ENCODE measurements around the gene ANKHD1. TPM values are rescaled to one million over a fixed set of nuclear protein-coding genes. Genes with fewer than 3 reads are reported as not detected.

ANKHD1 gene, protein sequence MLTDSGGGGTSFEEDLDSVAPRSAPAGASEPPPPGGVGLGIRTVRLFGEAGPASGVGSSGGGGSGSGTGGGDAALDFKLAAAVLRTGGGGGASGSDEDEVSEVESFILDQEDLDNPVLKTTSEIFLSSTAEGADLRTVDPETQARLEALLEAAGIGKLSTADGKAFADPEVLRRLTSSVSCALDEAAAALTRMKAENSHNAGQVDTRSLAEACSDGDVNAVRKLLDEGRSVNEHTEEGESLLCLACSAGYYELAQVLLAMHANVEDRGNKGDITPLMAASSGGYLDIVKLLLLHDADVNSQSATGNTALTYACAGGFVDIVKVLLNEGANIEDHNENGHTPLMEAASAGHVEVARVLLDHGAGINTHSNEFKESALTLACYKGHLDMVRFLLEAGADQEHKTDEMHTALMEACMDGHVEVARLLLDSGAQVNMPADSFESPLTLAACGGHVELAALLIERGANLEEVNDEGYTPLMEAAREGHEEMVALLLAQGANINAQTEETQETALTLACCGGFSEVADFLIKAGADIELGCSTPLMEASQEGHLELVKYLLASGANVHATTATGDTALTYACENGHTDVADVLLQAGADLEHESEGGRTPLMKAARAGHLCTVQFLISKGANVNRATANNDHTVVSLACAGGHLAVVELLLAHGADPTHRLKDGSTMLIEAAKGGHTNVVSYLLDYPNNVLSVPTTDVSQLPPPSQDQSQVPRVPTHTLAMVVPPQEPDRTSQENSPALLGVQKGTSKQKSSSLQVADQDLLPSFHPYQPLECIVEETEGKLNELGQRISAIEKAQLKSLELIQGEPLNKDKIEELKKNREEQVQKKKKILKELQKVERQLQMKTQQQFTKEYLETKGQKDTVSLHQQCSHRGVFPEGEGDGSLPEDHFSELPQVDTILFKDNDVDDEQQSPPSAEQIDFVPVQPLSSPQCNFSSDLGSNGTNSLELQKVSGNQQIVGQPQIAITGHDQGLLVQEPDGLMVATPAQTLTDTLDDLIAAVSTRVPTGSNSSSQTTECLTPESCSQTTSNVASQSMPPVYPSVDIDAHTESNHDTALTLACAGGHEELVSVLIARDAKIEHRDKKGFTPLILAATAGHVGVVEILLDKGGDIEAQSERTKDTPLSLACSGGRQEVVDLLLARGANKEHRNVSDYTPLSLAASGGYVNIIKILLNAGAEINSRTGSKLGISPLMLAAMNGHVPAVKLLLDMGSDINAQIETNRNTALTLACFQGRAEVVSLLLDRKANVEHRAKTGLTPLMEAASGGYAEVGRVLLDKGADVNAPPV (N-terminal part only)
- 104 TPM for total RNA-seq

DNA sequence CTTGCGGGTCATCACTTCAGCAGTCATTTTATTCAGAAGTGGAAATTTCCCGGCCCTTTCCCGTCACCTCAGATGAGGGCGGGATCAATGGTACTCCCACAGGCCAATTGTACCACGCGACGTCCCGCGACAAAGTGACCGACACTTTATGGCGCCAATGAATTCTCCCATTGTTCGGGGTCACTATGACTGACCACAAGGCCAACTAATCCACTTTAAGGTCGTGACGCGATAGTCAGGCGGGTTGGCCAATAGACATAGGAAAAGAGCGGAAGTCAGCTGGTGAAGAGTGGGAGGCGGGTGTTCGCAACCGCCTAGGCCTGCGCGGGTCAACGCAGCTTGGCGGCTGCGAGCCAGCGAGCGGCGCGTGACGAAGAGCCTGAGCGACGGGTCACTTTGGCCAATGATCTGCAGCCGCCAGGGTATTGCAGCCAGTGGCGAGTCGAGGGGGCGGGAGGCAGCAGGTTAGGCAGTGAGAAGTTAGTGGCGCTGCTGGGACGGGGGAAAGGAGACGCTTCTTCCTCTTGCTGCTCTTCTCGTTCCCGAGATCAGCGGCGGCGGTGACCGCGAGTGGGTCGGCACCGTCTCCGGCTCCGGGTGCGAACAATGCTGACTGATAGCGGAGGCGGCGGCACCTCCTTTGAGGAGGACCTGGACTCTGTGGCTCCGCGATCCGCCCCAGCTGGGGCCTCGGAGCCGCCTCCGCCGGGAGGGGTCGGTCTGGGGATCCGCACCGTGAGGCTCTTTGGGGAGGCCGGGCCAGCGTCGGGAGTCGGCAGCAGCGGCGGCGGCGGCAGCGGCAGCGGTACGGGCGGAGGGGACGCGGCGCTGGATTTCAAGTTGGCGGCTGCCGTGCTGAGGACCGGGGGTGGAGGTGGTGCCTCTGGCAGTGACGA is at the start of gene ANKHD1:
Gene ANKHD1 (plus strand): TSS at position 472 of the 896 bp plus-strand sequence. CDS start 135 bp downstream, at position 607.
- peak; percentile 99 for DNase-seq

DNA sequence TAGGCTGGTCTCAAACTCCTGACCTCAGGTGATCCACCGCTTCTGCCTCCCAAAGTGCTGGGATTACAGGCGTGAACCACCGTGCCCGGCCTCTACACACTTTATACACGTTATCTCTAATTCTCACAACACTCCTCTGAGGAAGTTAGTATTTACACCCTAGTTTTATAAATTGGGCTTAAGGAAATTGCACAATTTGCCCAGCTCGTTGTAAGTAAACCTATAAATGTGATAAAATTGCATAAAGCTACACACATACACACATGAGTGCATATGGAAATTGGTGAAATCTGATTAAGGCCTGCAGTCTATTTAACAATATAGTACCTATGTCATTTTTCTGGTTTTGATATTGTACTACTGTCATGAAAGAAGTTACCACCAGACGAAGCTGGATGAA is 46.1 kb upstream of the ANKHD1 start:
- DNase-seq: no peak

DNA sequence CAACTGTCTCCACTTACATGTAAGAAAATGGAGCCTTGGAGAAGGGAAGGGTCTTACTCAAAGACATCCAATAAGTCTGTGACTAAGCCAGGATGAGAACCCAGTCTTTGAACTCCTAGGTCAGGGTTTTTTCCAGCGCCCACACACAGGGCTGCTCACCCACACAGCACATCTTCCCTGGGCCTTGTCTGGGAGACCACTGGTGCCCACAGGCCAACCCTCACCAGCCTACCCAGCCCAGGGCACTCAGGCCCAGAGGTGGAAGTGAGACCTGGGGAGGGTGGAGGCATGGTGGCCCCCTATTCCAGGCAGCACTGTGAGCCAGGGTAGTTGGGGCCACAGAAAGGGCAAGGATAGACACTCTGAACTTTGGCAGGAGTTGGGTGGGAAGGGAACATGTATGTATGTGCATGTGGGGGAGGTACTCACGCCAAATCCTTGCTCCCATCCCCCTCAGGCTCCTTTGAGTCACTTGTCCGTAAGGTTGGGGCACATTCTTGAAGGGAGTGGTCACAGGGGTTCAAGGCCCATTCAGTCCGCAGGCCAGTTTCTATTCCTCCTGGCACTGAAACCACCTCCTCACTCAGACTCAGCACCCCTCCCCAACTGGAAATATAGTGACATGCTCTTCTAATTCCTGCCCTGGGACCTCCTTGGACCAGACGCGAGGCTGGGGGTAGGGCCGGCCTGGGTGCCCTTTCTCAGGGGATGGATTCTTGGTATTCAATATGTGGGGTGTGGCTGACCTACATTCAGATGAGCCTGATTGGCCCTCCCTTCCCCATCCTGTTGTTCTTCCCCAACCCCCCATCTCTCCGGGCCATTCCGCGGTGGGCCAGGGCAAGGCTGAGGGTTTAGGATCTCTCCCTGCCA is 44.5 kb upstream of the ANKHD1 start:
- DNase-seq: no peak

GRCh38 chr5:140357726-140358093 is 43.9 kb upstream of the ANKHD1 start:
- peak; percentile 76 for DNase-seq

DNA sequence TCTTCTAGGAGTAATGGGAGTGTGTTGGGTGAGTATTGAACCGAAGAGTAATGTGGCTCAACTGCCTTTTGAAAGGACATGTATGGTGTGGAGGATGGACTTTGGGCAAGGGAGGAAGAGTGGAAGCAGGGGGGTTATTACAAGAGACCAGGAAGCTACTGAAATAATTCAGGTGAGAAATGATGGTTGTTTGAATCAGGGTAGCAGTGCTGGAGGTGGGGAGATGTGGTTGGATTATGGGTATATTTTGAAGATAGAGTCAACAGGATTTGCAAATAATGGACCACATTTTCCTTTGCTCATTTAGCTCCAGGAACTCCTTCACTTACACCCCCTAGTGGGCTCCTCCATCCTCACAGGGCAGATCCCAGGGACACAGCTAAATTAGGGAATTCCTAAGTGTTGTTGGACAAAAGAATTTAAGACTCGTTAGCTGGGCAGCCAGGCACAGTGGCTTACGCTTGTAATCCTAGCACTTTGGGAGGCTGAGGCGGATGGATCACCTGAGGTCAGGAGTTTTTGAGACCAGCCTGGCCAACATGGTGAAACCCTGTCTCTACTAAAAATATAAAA is 42.8 kb upstream of the ANKHD1 start:
- DNase-seq: no peak

DNA sequence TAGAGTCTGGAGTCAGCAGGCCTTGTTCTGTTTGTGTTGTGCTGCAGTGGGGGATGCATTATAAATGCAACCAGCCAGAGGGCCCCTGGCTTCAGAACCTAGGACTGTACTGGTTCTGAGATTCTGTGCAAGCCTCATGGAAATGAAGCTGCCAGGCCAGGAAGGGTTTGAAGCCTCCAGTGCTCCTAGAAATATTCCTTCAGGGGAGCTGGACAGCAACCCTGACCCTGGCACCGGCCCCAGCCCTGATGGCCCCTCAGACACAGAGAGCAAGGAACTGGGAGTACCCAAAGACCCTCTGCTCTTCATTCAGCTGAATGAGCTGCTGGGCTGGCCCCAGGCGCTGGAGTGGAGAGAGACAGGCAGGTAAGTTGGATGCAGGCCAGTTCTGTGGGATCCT is 41.5 kb upstream of the ANKHD1 start, which contains the start of gene SLC4A9:
Gene SLC4A9 (plus strand): TSS at position 94 of the 400 bp plus-strand sequence. CDS start 43 bp downstream, at position 137.
- DNase-seq: no peak

- DNase-seq: no peak
Observed at GRCh38 chr5:140360681-140361479, 40.8 kb upstream of the ANKHD1 start.

GRCh38 chr5:140361901-140362300 is 39.7 kb upstream of the ANKHD1 start:
- DNase-seq: no peak

DNA sequence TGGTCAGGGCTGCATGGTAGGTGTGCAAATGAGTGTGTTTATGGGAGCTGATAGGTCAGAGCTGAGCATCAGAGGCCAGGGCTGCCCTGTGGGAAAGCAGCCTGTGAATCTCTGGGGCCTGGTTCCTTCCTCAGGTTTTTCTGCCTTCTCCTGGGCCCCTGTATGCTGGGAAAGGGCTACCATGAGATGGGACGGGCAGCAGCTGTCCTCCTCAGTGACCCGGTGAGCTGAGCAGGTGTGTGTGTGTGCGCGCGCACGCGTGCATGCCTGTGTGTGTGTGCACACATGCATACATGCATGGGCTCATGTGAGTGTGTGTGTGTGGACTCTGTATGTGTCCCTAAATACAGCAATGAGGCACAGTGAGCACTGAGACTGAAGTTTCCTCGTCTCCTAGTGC is 39.3 kb upstream of the ANKHD1 start:
- DNase-seq: no peak

DNA sequence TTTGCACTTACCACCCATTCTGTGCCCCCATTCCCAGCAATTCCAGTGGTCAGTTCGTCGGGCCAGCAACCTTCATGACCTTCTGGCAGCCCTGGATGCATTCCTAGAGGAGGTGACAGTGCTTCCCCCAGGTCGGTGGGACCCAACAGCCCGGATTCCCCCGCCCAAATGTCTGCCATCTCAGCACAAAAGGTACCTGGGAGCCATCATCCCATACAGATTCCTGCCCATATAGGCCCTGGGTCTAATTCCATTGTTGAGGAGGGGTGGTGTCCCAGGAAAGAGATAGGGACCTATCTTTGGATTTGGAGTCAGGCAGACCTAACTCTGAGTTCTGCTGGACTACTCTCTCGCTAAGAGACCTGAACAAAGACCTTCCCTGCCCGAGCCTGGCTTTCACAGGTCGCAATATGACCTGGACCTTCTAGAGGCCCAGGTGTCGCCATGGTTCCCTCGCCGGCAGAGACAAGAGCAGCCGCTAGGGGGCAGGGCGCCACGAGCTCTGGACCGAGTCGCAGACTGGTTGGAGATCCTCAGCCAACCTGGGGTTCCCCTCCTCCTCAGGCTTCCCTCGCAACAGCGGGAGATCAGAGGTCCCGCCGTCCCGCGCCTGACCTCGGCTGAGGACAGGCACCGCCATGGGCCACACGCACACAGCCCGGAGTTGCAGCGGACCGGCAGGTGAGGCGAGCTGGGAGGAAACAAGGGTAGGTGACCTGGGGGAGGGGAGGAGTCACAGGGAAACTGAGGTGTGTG is 38.6 kb upstream of the ANKHD1 start:
- DNase-seq: peak; percentile 56

DNA sequence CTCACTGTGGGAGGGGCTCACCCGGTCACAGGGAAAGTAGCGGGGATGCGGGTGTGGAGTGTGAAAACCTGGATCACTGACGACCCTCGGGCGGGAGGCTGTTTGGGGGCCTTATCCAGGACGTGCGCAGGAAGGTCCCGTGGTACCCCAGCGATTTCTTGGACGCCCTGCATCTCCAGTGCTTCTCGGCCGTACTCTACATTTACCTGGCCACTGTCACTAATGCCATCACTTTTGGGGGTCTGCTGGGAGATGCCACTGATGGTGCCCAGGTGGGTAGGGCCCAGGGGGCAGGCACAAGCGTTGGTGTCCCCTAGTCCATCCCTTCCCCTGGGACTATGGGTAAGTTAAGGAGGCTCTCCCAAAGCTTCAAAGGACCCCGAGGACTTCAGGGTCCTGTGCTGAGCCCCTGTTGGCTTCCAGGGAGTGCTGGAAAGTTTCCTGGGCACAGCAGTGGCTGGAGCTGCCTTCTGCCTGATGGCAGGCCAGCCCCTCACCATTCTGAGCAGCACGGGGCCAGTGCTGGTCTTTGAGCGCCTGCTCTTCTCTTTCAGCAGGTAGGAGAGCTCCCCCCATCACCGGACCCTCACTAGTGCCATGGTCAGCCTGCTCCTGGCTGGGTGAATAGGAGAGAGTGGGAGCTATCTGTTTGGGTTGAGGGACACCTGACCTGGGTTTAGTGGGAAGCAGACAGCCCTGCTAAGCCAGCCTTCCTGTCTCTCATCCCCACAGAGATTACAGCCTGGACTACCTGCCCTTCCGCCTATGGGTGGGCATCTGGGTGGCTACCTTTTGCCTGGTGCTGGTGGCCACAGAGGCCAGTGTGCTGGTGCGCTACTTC is 37.8 kb upstream of the ANKHD1 start:
- DNase-seq: no peak

GRCh38 chr5:140364472-140364765 is 37.2 kb upstream of the ANKHD1 start:
- no peak for DNase-seq

DNA sequence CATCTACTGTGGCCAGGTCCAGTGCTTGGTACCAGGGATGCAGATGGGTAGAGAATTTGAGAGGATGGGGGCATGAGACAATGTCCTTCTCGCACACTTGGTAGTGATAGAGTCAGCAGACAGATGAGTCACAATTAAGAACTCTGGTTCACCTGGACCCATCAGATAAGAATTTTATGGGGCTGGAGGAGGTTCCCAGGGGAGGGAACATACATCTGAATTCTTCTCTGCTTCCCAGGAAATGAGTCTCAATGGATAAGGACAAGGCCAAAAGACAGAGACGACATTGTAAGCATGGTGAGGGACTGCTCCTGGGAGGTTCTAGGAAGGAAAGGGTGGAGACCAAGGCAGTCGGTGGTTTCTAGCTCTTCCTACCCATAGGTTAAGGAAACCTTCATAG is 36.4 kb upstream of the ANKHD1 start:
- no peak for DNase-seq

DNA sequence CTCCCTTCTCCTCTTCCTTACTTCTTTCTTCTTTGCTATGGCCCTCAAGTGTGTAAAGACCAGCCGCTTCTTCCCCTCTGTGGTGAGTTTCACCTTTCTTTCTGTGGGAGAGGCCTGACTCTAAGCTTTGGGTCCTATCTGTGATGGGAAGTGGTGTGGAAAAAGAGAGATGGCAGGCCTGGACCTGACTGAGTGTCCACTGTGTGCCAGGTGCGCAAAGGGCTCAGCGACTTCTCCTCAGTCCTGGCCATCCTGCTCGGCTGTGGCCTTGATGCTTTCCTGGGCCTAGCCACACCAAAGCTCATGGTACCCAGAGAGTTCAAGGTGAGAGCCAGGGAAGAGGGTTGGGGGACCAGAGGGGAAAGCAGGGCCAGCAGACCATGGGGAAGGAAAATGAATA is 35.7 kb upstream of the ANKHD1 start:
- no peak for DNase-seq

- DNase-seq: no peak
Observed at GRCh38 chr5:140366589-140367255, 34.9 kb upstream of the ANKHD1 start.

DNA sequence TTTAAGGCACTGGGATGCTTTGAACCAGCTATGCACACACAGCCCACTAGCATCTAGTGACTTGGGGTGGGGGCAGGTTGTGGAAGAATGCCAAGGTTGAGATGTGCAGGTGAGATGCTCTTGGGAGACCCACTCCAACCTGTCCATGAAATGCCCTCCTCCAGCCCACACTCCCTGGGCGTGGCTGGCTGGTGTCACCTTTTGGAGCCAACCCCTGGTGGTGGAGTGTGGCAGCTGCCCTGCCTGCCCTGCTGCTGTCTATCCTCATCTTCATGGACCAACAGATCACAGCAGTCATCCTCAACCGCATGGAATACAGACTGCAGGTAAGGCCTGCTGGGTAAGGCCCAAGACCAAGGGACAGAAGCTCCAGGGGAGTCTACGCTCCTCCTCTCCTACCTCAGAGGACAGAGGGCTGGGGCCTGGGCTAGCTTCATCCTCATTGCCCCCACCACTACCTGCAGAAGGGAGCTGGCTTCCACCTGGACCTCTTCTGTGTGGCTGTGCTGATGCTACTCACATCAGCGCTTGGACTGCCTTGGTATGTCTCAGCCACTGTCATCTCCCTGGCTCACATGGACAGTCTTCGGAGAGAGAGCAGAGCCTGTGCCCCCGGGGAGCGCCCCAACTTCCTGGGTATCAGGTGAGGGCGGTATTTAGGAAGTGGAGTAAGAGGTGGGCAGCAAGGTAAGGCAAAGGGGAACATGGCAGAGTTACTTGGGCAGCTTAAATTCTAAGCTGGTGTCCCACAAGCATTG is 34.2 kb upstream of the ANKHD1 start:
- DNase-seq: no peak
